ENCODE measurements around the gene TAF1C.
"Not testable (repeated sequence)": the region's sequence is repeated elsewhere in the genome, so short reads cannot be mapped to it uniquely, and the experiment has no call there.

TAF1C gene

DNA sequence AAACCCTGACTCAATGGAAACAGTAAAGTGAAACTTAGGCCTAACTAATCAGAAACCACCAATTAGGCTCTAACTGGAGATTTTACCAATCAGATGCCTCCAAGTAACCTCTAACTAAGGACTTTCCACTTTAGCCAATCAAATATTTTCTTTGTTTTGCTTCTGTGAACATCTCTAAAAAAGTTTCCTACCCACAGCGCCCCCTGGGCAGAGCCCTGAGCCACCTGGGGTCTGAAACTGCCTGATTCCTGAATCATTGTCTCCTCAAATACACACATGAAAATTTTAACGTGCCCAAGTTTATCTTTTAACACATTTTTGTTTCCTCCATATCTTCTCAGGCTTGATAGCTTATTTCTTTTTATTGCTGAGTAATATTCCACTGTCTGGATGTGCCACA, 23.1 kb upstream of the TAF1C start:
- FAIRE-seq: no peak

- no peak for FAIRE-seq
These were observed 21.0 kb upstream of the TAF1C start for GRCh38 chr16:84207879-84208278.

GRCh38 chr16:84207251-84207650, 20.4 kb upstream of the TAF1C start:
- no peak for FAIRE-seq

- no peak for FAIRE-seq
These were observed 19.3 kb upstream of the TAF1C start for GRCh38 chr16:84205976-84206691.

DNA sequence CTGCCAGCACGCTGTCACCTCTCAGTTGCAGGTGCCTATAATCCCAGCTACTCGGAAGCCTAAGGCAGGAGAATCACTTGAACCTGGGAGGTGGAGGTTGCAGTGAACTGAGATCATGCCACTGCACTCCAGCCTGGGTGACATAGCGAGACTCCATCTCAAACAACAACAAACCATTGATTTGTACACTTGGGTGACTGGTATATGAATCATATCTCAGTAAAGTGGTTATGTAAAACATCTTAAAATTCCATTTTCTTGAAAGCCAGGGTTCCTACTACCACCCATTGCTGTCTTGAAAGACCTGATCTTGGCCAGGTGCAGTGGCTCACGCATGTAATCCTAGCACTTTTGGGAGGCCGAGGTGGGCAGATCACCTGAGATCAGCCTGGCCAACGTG, 18.3 kb upstream of the TAF1C start:
- FAIRE-seq: not testable (repeated sequence)

DNA sequence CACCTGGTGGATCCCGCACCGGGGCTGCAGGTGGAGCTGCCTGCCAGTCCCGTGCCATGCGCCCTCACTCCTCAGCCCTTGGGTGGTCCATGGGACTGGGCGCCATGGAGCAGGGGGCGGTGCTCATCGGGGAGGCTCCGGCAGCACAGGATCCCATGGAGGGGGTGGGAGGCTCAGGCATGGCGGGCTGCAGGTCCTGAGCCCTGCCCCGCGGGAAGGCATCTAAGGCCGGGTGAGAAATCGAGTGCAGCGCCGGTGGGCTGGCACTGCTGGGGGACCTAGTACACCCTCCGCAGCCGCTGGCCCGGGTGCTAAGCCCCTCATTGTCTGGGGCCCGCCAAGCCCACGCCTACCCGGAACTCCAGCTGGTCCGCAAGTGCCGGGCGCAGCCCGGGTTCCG, 17.7 kb upstream of the TAF1C start:
- FAIRE-seq: not testable (repeated sequence)

GRCh38 chr16:84199861-84200260, 13.0 kb upstream of the TAF1C start:
- FAIRE-seq: no peak

GRCh38 chr16:84199097-84199496, 12.2 kb upstream of the TAF1C start:
- no peak for FAIRE-seq

DNA sequence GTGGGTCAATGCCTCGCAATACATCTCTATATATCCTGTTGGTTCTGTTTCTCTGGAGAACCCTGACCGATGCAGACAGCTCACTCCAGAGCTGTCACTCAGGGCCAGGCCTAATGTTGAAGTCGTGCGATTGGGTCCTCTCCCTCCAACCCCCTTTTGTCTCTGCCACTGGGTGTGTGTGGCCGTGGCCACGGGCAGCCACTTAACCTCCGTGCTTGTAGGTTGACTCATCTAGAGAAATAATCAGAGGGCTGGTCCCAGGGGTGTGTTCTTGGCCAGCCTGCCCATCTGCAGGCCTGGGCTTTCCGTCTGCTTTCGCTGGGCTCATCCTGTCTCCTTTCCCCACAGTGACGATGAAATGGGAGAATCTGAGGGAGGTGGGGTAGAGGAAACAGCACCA, 11.5 kb upstream of the TAF1C start:
- no peak for FAIRE-seq

GRCh38 chr16:84197466-84198128, 10.7 kb upstream of the TAF1C start:
- no peak for FAIRE-seq

DNA sequence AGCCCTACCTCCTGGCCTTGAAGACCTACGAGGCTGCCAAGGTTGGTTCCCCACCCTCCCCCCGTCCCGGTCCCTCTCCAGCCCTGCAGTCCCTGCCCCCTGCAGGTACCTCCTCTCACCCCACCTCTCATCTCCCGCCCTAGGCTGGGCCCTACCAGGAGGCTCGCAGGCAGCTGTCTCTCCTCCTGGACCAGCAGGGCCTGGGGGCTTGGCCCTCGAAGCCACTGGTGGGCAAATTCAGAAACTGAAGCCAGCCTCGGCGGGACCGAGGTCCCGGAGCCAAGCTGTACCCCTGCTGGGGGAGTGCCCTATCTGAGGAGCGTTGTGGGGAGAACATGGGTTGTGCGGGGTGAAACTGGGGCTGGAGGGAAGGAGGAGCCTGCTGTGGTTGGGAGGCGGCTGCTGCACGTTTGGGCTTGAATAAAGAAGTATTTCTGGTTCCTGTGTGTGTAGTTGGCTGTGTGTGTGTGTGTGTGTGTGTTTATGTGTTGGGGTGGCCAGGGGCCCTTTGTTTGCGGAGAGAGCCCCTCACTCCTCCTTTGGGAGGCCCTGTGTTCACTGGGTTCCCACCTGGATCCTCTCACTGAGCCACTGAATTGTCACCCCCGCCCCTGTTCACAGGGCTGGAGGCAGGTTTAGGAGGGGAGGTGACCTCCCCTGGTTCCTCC, 10.0 kb upstream of the TAF1C start:
- FAIRE-seq: no peak

- no peak for FAIRE-seq
These were observed 9.2 kb upstream of the TAF1C start for GRCh38 chr16:84196101-84196500.

- FAIRE-seq: no peak
These were observed 8.6 kb upstream of the TAF1C start for GRCh38 chr16:84195201-84196093.

GRCh38 chr16:84194470-84195200, 7.8 kb upstream of the TAF1C start:
- FAIRE-seq: no peak

- FAIRE-seq: no peak
These were observed 7.2 kb upstream of the TAF1C start for GRCh38 chr16:84194018-84194417.

GRCh38 chr16:84193480-84193879, 6.6 kb upstream of the TAF1C start:
- no peak for FAIRE-seq

DNA sequence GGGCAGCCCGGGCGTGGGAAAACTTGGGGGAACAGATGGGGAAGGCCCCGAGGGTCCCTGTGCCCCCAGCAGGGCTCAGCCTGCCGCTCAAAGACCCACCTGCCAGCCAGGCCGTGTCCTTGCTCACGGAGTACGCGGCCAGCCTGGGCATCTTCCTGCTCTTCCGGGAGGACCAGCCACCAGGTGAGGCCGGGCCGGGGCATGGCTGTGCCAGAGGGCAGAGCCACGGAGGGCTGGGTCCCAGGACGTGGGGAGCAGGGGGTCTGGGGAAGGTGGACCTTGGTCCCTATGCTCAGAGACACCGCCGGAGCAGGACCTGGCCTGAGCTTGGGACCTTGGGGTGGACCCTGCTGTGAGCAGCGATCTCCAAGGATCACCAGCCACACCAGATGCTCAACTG, 4.6 kb upstream of the TAF1C start:
- no peak for FAIRE-seq

- no peak for FAIRE-seq
These were observed 4.0 kb upstream of the TAF1C start, which contains the start of gene ADAD2 for GRCh38 chr16:84190731-84191388. ADAD2 (plus strand) TSS chr16:84191157; CDS start chr16:84191231, 74 bp downstream.

DNA sequence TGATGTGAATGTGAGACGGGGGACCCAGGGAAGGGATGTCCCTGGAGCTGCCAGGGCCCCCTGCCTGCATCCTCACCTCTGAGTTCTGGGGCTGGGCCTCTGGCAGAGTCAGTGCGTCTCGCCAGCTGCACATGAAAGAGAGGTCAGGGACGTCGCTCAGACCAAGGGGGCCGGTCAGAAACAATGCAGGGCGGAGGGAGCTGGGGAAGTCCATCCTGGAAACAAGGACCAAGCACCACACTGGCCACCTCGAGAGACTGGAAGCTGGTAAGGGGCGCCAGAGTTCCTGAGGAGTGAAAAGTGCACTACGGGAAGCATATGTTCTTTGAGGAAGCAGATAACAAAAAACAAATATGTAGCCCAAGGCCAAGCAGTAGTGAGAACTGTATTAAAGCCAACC, 2.1 kb downstream of the TAF1C start:
- no peak for FAIRE-seq

DNA sequence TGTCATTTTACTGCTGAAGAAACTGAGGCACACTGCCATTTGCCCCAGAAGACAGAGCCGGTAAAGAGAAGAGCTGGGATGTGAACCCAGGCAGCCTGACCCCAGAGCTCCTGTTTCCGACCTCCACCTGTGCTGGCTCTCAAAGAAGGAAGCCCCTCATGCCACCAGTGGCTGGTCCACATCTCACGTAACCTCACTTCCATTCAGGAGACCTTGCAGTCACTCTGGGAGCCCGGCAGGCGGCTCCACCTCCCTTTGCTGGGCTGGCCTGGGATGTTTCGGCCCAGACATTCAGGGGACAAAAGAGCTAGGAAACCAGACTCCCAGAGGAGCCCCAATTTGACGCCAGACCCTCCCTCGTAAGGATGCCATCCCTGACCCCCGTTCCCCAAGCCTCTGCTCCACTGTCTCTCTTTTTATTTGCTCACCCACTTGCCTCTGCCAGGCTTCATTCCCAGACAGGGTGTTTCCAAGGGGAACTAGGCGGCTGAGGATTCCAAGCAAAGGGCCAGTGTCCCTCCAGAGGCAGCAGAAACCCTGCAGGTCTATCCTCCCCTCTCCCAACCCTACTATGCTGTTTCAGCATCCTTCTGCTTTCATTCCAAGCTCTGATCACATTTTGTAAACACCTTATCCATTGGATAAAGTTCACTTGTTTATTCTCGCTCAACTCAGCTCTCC, 2.8 kb downstream of the TAF1C start:
- no peak for FAIRE-seq

- no peak for FAIRE-seq
These were observed 3.3 kb downstream of the TAF1C start for GRCh38 chr16:84183572-84183875.
